ENCODE measurements around the gene DCDC2.
"Not testable (repeated sequence)": the region's sequence is repeated elsewhere in the genome, so short reads cannot be mapped to it uniquely, and the experiment has no call there.

Gene DCDC2

DNA sequence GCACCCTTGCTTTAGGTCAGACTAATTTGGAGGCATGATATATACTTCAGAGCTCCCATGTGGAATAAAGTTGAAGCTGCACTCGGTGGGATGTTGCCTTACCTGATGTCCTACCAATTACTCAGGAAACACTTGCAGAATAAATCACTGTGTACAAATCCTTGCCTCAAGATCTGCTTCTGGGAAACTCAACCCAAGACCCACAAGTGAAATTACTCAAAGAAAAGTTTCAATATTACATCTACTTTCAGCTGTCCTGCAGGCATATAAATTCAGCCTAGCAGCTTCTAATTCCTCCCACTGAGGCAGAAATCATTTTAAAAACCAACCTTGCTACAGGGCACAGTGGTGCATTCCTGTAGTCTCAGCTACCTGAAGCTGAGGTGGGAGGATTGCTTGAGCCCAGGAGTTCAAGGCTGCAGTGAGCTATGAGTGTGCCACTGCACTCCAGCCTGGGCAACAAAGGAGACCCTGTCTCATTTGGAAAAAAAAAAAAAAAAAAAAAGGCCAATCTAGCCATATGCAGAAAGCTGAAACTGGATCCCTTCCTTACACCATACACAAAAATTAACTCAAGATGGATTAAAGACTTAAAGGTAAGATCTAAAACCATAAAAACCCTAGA lies 20.7 kb upstream of the DCDC2 start:
- no peak for DNase-seq

DNA sequence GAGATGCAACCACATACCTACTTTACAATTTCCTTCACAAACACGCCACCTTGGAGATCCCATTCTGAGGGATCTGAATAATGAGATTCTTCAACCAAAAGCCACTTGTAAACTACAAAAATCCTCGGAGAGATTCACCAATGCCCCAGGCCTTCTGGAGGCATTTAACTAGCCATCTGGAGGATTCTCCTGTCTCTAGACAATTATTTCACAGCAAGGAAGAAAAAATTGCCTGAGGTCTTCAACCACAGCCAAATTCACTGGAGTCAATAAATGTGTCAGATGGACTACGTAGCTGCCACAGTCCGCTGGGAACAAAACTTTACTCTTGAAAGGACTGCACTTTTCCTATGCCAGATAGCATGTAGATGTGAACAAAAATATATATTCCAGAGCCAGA lies 19.0 kb upstream of the DCDC2 start:
- DNase-seq = no peak

DNA sequence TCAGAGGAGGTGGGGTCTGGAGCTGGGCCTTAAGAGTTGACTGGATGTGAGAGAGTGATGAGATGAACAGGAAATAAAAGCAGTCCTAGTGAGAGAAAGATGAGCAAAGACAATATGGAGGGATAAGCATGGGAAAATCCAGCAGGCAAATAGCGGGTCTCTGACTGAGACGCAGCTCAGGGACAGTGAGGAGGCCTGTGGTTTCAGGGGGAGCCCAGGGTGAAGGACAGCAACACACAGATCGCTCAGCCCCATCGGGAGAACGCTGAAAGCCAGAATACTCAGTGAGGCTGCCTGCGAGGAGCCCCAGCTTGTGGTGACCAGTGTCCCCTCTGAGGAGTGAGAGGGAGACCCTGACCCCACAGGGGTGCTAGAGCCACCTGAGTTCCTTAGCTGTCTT lies 16.8 kb upstream of the DCDC2 start:
- no peak for DNase-seq

DNA sequence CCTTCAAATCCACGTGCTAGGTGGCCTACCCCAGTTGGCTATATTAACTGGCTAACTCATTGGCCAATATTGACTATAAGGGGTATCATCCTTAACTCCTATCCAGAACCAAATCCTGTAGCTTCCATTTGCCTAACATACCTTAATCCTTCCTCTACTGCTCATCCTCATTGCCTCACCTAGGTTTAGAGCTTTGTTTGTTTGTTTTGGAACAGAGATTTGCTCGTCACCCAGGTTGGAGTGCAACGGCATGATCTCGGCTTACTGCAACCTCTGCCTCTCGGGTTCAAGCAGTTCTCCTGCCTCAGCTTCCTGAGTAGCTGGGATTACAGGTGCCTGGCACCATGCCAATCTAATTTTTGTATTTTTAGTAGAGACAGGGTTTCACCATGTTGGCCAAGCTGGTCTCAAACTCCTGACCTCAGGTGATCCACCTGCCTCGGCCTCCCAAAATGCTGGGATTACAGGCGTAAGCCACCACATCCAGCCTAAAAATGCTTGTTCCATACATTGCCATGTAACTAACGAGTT lies 7.3 kb upstream of the DCDC2 start:
- DNase-seq = not testable (repeated sequence)

DNA sequence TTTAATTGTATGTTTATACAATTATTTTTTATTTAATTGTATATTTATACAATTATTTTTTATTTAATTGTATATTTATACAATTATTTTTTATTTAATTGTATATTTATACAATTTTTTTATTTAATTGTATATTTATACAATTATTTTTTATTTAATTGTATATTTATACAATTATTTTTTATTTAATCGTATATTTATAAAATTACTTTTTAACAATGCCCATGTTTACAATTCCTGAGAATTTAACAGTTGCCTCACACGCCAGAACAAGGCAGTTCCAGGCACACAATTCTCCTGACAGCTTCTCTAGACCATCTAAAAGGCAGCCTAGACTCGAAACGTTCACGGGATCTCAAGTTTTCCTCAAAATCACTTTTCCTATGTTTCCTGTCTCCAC lies 4.5 kb upstream of the DCDC2 start:
- DNase-seq = not testable (repeated sequence)

DNA sequence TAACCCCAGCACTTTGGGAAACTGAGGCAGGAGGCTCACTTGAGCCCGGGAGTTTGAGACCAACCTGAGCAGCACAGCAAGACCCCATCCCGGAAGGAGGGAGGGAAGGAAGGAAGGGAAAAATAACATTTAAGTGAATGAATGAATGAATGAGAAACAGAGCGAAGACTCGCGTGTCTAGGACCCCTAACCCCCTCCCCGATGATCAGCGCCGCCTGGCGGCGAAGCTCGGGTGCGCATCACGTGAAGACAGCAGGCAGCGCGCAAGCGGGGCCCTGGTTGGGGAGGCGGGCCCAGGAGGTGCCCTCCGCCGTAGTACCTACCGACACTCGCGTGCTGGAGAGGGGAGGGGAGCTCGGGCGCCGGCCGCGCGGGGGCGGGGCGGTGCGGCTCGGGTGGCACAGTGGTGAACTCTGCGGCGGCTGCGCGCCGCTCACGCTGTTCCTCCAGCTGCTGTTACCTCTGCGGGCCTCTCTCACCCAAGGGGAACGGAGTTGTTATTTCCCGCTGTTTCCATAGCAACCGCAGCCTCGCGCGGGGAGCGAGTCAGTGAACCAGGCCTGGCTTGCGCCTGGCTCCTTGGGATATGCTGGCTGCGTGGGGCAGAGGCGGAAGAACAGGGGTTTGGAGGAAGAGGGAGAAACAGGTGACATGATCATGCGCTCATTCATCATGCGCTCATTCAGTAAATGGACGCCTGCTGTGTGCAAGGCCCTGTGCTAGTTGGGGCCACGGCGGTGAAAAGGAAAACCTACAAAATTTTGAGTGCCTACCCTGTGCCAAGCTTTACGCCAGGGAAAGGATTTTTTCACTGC lies 2.0 kb upstream of the DCDC2 start:
- DNase-seq = peak; percentile 44

DNA sequence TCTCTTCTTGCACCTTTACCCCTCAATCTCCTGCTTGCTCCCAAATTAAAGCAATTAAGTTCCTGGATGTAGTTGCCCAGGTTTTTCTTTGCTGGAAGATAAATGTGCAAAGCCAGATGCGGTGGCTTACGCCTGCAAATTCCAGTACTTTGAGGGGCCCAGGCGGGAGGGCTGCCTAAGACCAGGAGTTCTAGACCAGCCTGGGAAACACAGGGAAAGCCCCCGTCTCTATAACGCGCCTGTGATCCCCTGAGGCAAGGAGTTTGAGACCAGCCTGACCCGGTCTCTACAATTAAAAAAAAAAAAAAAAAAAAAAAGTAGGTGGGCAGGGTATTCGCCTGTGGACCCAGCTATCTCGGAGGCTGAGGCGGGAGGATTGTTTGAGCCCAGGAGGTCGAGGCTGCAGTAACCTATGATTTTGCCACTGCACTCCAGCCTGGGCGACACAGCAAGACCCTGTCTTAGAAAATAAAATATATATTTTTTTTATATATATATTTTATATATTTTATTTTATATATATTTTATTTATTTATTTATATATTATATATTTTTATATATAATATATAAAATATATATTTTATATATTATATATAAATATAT lies 461 bp upstream of the DCDC2 start:
- DNase-seq = no peak

DNA sequence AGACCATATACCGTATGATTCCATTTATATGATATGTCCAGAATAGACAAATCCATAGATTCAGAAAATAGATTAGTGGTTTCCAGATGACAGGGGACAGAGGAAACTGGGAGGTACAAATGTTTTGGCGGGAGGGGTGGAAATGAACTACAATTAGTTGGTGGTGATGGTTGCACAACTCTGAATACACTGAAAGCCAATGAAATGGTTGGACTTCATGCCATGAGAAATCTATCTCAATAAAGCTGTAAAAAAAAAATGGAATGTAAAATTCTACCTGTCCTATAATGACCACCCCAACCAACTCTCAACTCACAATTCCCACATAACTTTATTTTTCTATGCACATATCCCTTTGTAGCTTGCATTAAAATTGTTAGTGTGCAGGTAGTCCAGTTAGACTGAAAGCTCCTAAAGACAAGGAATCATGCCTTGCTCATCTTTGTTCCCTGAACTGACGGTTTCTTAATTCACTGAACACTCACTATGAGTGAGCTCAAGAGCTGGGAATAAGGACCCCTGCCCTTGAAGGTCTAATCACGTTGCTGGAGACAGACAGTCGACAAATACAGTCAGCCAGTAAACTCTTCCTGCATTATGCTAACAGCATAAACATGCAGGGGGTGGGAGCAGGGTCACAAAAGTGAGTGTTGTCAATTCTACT lies 1.4 kb downstream of the DCDC2 start:
- DNase-seq = no peak

DNA sequence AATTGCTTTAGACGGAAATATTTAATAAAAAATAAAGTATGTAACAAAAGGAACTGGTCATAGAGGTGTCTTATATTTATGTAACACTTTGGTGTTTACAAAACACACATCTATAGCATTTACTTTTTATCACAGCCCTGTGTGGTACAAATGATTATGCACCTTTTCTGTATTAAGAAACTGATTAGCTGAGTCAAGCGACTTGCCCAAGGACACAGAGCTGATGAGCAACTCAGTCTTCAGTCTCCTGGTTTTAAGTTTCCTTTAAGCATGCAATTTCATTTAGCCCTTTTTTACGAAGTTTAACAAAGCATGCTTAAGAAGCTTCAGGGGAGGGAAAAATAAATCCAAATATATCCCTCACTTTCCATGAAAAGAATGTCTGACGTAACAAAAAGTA lies 2.5 kb downstream of the DCDC2 start:
- DNase-seq = no peak

DNA sequence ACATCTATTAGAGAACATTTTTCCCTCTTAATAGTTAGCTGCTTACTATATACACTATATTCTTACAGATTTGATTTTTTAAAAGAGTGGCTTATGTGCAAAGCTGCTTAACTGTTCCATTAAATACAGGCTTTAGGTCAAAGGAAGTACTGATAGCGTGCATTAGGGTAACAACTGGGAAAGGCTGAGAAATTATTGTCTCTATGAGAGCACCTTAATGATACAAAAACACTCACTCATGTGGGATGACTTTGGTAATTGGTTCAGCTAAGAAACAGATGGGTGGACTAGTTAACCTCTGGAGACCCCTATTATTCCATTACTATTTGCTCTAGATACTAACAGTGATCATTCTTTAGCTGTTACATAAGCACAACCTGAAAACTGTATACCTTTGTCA lies 4.0 kb downstream of the DCDC2 start:
- no peak for DNase-seq

DNA sequence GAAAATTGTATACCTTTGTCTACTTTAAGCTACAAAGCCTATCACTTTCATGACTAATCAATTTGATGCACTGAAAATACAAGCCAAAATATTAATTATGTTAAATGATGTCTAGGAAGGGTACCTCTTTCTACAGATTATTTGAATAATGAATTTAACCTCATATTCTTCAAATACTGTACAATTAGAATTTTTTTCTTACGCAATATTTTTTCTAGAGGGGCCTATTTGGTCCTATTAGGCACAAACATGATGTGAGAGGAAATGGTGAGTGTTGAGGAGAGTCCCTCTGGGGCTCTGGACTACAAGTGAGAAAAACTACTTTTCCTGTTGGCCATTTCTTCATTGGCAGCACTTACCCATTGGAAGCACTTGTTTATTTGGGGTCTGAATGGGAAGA lies 5.4 kb downstream of the DCDC2 start:
- DNase-seq = no peak

DNA sequence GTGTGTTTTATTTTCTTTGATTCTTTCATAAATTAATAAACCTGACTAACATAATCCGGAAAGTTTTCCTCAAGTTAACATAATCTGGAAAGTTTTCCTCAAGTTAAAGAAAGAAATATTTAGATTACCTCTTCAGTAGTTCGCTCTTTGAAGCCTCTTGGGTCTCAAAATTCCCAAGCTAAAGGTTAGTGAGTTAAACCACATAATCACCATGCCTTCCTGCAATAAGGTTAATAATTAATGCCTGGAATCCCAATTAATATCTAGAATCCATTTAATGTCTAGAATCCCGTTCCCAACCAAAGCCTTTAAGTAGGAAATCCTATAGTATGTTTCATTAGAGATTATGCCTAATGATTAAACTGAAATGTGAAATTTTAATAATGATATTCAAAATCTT lies 12.9 kb downstream of the DCDC2 start:
- no peak for DNase-seq

DNA sequence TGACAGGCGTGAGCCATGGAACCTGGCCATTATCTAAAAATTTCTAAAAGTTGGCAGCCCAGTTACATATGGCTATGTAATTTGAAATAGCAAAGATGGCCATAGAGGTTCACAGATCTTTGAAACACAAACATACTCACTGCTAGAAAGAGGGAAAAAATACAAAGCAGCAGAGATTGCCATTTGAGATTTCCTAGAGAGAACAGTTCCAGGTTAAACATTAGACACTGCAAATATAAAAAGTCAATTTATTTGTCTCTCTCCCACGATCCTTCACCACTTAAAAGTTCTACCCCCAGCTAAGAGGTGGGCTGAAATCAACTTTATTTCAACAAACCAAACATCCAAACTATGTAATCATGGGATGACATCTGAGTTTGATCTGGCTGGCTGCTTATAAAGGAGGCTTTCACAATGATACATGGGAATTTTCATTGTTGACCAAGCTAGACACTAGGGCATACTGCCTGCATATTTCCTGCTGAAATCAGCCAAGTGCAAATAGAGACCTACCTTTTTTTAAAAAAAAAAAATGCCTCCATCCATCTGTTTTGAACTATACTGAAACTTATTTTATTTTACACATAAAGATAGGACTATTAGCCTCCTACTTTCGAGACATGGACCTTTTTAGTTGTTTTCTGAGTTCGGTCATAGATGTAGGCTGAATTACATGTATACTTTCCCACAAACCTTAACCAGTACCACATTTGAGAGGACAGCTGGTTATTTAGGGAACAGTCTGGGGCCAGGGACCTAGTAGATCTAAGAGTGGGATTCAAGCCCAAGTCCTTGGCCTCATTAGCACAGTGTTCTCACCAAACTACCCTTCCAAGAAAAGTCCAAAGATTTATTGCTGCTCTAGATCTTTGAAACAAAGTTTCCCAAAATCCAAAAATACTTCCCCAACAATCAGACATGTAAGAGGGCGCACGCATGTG lies 16.6 kb downstream of the DCDC2 start:
- no peak for DNase-seq

DNA sequence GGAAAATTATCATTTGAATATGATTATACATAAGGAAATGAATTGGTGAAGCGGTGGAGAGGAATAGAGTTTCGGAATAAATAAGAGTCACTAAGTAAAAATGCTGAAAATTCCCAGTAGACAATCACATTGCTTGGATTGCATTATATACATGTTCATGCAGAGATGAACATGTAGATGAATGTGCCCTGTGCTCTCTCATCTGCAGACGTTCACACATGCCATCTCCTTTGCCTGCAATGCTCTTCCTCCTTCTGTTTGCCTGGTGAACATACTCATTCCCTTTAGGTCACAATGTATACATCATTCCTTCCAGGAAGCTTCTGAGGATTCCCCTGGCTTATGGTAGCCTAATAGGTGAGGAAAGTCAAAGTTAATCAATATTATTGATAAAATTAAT lies 17.9 kb downstream of the DCDC2 start:
- DNase-seq = no peak

DNA sequence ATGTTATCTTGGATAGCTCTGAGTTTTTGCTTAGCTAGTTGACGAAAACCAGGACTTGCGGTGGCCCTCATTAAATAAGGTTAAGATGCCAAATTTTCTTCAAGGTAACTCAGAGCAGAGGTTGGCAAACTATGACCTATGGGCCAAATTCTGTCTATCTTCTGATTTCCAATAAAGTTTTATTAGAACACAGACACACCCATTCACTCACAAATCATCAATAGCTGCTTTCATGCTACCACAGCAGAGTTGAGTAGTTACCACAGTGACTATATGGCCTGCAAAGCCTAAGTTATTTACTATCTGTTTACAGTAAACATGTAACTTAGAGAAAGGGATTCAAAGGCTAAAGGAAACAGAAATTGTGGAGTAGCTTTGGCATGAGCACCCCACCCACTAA lies 23.6 kb downstream of the DCDC2 start:
- DNase-seq = no peak

DNA sequence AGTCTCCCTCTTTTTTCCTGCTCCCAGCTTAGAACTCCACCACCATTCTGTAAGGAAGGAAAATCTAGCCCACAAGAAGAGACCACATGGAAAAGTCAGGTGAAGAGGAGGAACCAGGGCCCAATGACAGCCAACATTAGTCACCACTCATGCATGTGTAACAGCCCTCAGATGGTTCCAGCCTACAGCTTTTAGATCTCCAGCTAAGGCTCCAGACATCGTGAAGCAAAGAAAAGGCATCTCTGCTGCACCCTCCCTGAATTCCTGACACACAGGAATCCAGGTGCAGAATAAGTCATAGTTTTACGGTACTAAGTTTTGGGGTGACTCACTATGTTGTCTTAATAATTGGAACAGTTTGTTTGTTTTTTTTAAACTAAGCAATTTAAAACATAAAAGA lies 25.5 kb downstream of the DCDC2 start:
- peak; percentile 7 for DNase-seq

DNA sequence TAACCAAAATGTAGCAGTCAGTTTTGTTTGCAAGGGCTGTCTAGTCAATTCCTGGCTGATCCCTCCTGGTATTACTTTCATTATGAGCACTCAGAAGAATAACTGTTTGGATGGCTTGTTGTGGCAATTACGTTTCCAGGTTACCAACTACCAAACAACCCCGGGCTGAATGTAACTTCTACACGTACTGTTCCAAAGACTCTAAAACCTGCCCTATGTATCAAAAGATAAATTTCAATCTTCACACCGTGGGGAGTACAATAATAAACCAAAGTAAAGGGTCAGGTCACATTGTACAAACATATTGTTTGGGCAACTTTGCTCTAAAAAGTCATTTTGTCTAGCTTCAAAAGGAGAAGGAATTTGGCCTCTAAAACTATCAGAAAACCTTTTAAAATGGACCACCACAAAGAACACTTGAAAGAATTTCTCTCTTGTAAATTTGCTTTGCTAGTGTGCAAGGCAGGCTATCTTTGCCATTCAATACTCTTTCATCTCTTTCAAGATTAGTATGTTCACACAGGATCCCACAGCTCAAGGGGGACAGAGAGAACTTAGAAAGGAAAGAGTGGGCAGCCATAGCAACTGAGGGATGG lies 27.6 kb downstream of the DCDC2 start:
- no peak for DNase-seq

DNA sequence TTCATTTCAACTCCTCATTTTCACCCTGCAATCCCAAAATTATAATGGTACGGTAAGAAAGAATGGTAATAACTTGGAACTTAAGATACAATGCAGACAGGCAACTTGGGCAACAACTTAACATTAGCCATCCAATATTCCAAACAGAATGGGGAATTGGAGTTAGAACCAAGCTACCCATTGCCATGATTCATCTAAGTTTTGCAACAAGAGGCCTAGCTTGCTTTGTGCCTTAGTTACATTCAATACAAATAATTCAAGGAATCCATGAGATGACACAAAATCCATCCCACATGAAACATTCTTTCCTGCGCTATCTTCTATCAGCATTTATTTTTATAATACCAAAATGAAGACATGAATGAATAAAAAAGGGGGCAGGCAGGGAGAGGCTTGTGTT lies 28.4 kb downstream of the DCDC2 start:
- no peak for DNase-seq

DNA sequence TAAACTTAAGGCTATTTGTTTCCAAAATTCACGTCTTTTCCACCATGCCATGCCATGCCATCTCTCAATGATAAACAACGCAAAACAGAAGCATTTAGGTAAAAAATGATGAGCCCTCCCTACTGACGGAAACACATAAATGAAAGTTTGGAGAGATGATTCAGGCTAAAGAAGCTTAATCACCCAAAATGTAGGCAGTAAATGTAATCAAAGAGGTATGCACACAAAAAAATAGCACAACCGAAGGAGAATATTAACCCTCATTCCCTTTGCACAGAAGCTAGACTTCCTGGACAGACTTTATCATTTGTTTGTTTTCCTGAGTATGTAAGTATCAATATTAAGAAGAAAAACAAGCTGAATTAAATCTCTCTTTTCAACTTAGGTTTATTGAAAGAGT lies 28.8 kb downstream of the DCDC2 start:
- peak; percentile 29 for DNase-seq

DNA sequence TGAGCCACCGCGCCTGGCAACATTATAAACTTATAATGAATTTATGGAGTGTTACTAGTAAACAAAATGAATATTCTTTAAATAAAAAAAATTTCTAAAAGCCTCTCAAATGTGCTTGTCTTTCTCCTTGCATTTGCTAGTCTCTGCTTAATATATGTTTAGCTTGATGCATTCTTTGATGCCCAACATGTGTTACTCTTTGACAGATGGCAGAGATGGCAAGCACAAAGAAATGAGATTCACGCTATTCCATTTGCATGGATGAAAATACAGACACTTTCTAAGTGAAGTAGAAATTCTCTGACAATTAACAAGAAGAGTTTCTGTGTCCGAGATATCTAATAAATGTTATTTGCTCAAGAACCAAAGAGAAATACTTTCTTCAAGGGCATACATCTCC lies 30.1 kb downstream of the DCDC2 start:
- no peak for DNase-seq

DNA sequence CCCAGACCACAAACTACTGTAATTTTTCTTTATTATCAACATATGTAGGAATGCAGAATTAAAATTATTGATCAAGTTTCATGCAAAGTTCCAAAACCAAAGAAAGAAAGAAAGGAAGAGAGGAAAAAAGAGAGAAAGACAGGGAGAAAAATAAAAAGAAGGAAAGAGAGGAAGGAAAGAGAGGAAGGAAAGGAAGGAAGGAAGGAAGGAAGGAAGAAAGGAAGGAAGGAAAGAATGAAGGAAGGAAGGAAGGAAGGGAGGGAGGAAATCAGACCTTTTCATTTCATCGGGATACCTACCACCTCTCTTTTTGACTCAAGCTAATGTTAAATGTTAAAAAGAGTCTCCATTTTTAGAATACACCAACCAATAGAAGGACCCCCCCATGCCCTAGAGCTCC lies 31.9 kb downstream of the DCDC2 start:
- no peak for DNase-seq

DNA sequence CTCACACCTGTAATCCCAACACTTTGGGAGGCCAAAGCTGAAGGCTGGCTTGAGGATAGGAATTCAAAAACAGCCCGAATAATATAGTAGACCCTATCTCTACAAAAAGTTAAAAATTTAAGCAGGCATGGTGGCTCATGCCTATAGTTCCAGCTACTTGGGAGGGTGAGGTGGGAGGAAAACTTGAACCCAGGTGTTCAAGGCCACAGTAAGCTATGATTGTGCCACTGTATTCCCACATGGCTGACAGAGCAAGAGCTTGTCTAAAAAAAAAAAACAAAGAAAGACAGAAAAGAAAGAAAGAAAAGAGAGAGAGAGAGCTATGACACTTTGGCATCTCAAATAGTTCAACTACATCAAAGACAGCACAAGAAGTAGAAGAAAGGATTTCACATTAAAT lies 33.2 kb downstream of the DCDC2 start:
- DNase-seq = no peak

Measured in HCEC 1CT (cell line).